GM23248 (cell line): ENCODE results near the gene MRPS15.

Experiments
- EZH2 ChIP-seq: fragments of 200-600 bp; sonication (generic); IDR thresholded peaks from 2 replicates; pipeline ENCODE4 v1.6.1; 2018; ENCODE audit warnings: antibody characterized with exemption, mild to moderate bottlenecking; ENCODE audit not compliant: insufficient read depth, poor library complexity, severe bottlenecking
- EZH2phosphoT487 ChIP-seq: fragments of 200-600 bp; sonication (generic); IDR thresholded peaks from 2 replicates; pipeline ENCODE4 v1.6.1; 2018; ENCODE audit warnings: antibody characterized with exemption, moderate library complexity, mild to moderate bottlenecking, low read depth; ENCODE audit not compliant: insufficient read depth

GRCh38 chr1:36463463-36463802 is 751 bp downstream of the MRPS15 start:
- TF ChIP-seq EZH2 (no peak), EZH2phosphoT487 (no peak)
